ENCODE measurements around the gene SMOC2.

The SMOC2 gene

DNA sequence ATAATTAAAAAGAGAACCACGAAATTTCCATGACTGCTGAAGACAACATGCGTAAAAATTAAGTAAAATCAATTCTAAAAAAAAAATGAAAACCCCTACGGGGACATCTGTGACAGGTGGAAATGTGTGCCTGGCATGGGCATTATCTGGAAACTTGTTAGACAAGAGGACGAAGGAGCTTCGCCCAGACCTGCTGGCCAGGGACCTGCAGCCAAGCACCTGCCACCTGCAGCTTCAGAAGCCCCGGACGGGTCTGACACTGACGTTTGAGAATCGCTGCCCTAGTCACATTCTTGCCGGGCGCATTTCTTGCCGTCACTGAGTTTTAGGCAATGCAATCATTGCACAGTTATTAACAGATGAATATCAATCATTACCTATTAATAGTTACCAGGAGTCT, 140.3 kb downstream of the SMOC2 start:
- DNase-seq = no peak

DNA sequence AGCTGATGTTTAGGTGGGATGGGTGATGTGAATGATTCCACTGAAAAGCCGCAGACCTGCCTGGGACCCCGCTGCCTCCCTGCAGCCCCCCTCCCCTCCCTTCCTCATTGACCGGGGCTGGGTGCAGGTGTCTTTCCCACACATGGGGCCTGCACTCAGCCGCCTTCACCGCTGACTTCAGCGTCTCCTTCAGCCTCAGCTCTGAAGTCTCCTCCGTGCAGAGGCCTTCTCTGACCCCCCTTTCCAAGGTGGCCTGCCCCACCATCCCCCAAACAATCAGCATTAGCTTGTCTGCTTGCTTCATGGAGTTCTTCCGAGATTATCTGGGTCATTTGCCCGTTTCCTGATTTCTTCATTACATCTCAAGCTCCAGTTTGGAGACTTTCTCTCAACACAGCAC, 140.7 kb downstream of the SMOC2 start:
- no peak for DNase-seq

DNA sequence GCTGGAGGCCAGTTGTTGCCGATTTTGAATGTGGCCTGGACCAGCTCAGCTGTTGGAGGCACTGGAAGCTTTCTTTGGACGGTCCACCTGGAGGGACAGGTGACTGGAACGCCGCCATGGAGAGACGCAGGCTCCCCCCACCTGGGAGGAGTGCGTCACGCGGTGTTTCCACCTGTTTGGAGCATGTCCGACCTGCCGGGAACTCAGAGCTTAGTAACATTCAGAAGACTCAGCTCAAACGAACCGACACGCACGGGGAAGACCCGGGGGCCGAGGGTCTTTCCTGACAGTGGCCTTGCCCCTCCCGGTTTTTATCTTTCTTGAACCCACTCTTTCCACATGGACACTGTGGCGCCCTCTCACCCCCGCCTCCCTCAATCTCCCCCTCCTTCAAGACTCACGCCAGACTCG, 141.6 kb downstream of the SMOC2 start:
- DNase-seq = no peak

DNA sequence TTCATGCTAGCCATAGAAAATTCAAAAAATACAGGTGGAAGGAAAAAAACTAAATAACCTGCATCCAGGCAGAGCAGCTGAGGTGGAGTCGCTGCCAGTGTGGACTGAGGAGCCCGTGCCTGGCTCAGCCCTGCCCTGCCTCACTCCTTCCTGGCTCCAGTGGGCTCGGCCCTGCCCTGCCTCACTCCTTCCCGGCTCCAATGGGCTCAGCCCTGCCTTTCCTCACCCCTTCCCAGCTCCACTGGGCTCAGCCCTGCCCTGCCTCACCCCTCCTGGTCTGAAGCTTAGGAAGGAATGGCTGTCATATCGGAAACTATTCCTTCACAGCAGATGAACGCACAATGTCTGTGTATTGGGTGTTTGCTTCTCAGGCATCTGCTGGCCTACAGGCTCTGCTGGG, 142.1 kb downstream of the SMOC2 start:
- DNase-seq = no peak

DNA sequence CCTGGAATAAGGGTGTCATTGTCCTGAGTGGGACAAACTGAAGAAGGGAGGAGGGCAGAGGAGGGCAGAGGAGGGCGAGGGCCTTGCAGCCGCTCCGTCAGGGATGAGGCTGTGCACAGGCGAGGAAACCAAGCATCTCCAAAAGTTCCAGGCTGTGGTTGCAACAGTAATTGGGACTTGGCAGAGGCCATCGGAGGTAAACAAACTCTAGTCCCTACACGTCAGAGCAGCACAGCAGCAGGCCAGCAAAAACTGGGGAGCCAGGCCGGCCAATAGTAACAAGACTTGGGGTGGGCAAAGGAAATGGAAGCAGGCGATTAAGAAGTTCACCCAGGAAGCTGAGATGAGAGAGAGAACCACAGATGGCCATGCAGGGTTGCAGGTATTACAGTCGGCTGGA, 142.8 kb downstream of the SMOC2 start:
- no peak for DNase-seq

DNA sequence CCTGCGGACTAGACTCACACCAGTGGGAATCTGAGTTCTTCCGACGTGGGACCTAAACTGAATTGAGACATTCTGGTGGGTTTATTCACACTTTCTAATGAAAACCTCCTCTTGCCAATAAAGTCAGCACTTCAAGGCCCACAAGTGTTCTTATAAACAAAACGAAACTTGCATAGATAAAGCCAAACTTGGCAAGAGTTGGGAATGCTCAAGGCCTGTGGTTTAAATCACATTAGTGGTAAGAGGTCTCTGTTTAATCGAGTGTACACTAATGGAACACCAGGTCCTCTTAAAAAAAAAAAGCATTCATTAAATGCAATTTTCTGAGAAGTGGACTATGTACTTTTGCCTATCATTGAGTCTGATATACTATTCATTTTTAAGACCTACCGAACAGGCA, 143.3 kb downstream of the SMOC2 start:
- DNase-seq = no peak

DNA sequence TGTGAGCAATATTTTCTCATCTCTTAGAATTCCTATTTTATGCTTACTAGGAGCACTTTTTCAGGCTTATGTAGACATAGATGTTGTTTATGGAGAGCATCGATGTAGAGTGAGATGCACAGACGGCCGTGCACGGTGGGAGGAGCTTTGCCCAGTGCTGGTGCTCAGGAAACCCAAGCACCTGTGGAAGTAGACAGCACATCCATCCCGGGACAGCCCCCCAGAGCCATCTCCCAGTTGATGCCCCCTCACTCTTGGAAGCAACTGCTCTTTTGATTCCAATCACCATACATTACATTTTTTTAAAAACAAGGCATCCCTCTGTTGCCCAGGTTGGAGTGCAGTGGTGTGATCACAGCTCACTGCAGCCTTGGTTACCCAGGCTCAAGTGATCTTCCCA, 143.7 kb downstream of the SMOC2 start:
- DNase-seq = no peak

DNA sequence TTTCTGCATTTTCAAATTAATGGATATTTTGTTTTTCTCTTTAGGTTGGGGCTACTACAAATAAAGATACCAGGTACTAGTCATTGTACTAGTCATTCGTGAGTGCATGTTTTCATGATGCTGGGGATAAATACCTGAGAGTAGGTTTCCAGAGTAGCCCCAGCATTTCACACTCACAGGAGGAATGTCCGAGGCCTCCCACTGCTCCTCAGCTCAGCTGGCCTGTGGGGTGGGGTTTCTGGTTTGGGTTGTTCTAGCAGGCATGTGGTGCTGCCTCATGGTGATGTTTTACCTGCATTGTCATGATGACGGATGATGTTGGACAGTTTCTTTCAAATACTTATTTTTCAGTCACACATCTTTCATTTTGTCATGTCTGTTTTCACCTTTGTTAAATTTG, 144.5 kb downstream of the SMOC2 start:
- DNase-seq = no peak

DNA sequence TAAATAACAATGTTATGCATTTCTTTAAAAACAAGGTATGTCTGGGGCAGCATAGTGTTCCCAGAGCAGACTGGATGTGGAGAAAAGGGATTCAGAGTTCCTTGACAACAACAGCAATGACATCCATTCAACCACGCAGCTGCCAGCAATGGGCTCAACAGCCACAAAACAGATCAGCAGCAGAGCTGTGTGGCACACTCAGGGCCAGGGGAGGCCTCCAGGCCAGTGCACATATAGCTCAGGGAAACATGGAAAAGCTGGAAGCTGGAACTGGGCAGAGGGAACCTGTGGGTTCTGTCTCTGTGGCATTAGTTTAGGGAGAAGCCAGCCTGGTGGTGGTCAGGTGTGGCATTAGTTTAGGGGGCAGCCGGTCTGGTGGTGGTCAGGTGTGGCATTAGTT, 148.3 kb downstream of the SMOC2 start:
- DNase-seq = no peak

DNA sequence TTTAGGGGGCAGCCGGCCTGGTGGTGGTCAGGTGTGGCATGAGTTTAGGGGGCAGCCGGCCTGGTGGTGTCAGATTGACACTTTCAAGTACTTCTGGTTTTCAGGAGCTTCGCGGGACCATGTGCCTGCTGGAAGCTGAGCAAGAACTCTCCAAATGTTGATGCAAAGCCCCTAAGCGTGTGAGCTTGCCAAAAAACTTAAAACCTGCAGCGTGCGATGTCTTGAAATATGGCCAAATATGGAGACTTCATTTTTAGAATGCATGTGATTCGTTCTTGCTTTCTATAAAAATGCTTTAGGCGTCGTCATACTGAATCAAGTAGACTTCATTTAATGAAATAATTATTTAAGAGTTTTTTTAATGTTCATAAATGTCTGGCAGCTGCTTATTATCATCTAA, 149.4 kb downstream of the SMOC2 start:
- DNase-seq = no peak

DNA sequence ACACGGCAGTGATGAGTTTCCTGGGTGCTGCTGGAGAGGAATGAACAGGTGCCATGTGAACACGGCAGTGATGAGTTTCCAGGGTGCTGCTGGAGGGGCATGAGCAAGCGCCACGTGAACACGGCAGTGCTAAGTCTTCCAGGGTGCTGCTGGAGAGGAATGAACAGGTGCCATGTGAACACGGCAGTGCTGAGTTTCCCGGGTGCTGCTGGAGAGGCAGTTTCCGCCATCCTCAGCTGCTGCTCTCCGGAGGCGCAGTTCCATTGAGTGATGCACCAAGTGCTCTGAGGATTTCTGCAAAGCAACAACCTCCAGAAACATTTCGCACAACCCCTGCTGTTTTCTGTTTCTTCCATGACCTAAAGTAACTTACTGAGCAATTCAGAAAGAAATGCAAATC, 155.4 kb downstream of the SMOC2 start:
- no peak for DNase-seq

DNA sequence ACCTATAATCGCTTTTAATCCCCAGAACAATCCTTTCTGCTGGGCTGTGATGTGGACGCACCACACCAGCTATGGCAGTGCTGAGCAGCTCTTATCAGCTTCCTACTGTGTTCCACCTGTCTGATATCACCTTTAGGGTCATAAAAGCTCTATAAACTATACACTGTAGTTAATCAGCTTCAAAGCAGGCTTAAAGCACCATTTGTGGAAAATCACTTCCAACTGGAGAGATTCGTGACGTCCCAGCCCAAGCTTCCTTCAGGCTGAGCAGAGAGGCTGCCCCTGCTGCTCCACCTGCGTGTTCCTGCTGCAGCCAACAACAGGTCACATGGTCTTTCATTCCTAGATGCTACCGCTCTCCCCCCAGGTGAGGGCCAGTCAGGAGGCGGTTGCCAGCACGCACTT, 156.5 kb downstream of the SMOC2 start:
- no peak for DNase-seq

DNA sequence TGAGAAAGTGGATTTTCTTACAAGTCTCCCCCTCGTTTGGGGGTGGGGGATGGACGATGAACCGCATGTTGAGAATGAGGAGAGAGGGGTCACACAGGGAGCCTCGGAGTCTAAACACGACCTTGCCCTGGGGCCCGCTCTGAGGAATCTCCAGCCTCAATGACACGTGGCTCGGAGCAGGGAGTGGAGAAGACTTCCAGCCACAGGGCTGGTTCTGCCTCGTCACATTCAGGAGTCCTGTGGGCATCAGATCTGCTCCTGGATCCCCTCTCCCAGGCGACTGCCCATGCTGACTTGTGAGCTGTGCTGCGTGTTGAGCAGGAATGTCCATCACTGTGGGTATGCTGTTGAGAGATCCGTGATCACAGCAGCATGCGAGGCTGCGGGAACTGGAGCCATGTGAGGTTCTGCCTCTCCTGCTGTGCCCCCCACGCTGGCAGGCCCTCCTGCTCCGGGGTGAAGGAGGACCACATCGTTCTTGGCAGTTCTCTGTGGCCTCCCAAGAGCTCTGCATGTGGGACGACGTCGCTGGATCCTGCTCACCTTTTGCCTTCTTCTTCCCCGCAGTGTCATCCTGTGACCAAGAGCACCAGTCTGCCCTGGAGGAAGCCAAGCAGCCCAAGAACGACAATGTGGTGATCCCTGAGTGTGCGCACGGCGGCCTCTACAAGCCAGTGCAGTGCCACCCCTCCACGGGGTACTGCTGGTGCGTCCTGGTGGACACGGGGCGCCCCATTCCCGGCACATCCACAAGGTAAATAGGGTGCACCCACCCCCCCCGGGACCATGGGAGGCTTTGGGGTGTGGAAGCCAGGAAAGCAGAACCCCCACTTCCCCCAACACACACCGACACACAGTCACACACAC, 157.5 kb downstream of the SMOC2 start:
- no peak for DNase-seq

DNA sequence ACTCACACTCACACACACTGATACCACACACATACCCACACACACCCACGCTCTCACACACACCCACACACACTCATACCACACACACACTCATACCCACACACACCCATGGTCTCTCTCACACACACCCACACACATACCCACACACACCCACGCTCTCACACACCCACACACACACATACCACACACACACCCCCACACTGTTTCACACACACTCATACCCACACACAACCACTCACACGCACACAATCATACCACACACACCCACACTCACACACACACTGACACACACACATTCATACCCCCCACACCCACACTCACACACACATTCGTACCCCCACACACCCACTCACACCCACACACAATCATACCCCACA, 158.1 kb downstream of the SMOC2 start:
- no peak for DNase-seq

DNA sequence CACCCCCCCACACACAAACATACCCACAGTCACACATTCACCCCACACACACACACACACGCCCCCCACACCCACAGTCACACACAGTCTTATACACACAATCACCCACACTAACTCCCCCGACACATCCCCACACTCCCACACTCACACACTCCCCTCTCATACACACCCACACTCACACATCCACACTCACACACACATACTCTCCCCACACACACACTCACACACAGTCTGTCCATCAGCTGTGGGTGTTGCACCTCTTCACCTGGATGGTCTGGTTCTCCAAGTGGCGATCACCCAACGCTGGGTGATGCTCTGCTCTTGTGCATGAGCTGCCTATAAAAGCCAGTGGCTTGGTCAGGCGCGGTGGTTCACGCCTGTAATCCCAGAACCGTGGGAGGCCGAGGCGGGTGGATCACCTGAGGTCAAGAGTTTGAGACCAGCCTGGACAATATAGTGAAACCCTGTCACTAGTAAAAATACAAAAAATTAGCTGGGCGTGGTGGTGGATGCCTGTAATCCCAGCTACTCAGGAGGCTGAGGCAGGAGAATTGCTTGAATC, 158.9 kb downstream of the SMOC2 start:
- no peak for DNase-seq

DNA sequence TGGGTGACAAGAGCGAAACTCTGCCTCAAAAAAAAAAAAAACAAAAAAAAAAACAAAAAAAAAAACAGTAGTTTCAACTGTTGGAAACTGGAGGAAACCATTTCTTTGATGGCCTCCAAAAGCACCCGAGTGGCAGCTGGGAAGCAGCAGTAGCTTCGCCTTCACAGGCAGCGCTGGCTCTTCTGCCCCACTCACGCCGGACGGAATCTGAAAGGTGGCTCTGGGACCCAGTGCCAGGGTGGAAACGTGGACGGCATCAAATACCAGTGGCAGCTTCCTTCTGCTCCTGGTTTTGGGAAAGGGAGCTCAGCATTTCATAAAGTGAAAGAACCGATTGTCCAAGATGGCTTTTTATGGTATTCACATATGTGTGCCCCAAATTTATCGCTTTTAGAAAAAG, 159.4 kb downstream of the SMOC2 start:
- no peak for DNase-seq

DNA sequence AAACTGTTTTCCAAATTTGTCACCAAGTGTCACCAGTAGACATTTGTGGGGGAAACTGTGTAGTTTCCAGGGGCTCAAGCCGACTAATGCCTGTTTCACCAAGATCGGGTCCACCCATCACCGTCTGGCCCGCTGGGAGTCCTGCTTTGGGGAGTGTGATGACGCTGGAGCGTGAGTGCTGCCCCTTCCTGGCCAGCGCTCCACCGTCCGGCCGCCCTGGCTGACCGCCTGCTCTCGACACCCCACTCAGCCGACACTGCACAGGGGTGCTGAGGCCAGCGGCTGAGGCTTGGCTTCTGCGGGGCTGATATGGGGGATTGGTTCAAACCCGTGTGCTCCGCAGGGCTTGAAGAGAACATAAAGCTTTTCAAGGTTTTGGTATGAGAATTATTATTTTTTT, 160.1 kb downstream of the SMOC2 start:
- DNase-seq = no peak

DNA sequence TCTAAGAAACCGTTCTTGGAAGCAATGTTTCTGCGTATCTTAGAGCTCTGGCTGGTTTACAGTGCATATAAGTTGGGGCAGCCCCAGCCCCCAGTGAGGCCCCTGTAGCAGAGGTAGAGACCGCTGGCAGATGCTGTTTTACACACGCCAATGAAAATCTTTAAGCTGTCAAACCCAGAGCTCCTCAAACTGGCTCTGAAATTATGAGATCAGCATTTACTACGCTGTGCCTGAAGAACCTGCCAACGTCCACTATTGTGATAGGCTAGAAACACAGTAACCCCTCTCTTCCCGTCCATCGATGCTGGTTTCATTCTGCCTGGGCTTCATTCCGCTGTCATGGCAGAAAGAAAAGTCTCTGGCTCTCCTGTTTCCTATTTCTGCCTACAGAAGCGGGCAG, 160.6 kb downstream of the SMOC2 start:
- no peak for DNase-seq

DNA sequence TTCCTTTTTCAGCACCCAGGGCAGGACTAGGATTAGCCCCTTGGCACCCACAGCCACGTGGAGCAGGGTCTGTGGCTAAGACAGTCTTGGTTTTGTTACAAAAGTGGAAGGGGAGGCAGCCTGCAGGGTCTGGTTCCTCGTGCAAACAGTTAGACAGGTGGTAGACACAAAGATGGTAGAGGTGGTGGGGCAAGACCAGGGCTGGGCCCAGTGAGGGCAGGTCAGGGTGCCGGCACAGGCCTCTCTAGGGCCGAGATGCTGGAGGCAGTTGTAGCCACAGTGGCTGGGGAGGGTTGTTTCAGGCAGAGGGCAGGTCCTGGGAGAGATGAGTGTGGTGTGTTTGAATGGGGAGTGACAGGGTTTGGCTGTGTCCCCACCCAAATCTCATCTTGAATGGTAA, 161.6 kb downstream of the SMOC2 start:
- no peak for DNase-seq

DNA sequence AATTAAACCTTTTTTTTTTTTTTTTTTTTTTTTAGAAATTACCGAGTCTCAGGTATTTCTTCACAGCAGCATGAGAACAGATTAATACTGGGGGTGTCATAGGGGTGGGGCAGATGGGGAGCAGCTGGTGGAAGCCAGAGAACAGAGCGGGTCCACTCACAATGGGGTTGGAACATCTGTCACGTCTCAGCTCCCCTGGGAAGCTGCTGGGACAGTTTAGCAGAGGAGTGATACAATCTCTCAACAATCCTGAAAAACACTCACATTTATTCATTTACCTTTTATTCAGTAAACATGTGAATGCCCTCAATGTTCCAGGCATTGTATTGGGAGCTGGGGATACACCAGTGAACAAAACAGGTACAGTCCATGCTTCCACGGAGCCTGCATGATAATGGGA, 162.2 kb downstream of the SMOC2 start:
- DNase-seq = no peak

DNA sequence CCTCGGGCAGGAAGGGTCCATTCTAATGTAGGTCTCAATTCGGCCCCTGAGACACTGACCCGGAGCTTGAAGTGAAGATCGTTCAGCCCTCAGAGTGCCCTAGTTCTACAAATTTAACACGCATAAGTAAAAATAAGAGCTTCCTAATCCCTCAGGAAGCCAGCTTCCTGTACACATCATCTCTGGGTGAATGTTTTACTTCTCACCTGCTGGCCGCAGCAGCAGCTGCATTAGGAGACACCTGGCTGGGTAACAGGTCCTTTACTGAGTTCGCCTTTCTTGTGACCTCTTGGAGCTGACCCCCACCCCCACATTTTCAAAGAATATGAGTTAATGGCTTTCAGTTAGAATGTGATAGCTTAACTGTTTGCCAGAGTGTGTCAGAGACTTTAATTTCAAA, 165.0 kb downstream of the SMOC2 start:
- no peak for DNase-seq

DNA sequence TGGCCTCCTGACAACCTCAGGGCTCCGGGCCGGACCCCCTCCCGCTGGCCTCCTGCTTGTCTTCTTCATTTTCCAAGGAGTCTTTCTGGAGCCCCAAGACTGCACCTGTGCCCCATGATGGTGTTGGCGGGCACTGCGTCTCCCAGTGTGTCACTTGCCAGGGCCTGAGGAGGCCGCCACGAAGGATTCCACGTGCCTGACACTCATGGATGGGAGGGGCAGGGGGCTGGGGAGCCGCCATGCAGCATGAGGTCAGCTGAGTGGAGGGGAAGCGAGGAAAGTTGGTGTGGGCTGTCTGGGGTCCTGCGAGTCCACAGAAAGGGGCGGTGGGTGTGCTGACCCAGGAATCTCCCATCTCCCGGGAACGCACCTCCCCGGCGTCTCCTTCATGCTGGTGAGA, 165.7 kb downstream of the SMOC2 start:
- DNase-seq = no peak

DNA sequence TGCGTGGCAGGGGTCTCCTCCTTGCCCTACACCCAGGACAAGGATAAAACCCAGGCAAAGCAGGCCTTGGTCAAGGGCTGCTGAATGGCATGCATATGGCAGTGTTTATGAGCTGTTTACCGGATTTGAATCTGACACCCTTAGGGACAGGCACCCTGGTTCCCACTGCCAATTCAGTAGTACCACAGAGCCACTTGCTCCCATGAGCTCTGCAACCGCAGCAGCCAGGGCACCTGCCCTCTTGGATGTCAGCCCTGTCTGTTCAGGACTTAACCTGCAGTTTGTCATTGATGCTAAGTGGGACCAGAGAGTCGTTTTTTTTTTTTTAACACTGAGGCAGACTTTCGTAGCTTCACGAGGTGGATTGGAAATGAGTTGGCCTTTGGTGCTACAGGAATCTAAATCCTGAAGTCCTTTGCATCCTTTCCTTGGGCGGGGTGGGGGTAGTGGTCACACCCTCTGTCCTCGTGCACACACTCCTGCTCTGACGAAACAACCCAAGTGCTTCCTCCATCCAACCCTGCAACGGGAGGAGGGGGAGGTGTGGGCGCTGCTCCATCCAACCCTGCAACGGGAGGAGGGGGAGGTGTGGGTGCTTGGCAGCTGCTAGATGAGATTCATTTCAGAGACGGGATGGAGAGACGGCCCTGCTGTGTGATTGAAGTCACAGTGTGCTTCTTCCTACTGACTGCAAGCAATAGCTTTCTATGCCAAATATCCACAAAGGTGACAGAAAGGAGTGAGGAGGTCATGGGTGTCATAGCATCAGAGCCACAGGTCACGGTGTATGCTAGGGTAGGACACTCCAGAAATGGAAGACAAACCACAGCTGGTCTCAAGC, 166.5 kb downstream of the SMOC2 start:
- DNase-seq = no peak

DNA sequence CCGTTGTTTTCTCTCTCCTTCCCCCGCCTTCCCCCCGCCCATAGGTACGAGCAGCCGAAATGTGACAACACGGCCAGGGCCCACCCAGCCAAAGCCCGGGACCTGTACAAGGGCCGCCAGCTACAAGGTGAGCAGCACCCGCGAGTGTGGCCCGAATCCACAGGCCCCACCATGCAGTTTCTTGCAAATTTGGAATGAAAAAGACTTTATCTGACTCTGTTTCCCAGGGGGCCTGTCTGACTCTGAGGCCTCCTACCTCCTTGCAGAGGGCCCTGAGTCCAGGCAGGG, 167.1 kb downstream of the SMOC2 start:
- no peak for DNase-seq

All from stimulated activated CD4-positive, alpha-beta T cell treated with anti-CD3 and anti-CD28 coated beads, Interleukin-1b, Interleukin-23, amount 100 ng/mL, for 48 hours (primary cell).